DND-41 (cell line): ENCODE data around the gene SMIM9.

Experiments used
- EZH2 ChIP-seq: IDR thresholded peaks from 3 replicates; pipeline ENCODE4 v1.6.1; 2012; ENCODE audit warnings: borderline replicate concordance, low read depth, mild to moderate bottlenecking, moderate library complexity, low read length, inconsistent platforms; ENCODE audit not compliant: severe bottlenecking
- TF ChIP-seq, protein P1 (sequence below): IDR thresholded peaks from 2 replicates; pipeline ENCODE4 v1.5.1; 2012; ENCODE audit warnings: borderline replicate concordance, low read length, moderate library complexity, mild to moderate bottlenecking; ENCODE audit not compliant: poor library complexity, severe bottlenecking; ENCODE audit errors: extremely low read depth

DNA sequence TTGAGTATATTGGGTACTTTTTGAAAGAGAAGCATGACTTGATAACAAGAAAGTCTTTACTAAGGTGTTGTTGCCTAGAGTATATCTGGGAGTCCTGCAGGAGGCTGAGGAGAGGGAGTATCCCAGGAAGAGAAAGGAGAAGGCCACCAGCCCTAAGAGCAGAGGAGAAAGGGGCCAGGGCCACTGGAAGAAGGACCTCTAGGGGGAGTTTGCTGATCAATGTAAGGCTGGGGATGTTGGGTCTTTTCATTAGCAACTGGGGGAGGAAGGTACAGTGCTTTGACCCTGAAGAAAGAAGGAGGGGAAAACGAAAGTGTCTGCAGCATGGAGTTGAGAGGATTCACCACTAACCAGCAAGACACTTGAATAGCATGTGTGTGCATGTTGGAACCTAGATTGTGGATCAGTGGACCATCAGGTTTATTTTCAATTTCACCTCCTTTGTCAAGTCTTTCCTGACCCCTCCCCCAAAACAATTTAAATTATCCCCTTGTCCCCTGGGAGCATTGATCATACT is 4.5 kb downstream of the SMIM9 start:
- no peak for TF ChIP-seq EZH2
- TF ChIP-seq, protein P1, sequence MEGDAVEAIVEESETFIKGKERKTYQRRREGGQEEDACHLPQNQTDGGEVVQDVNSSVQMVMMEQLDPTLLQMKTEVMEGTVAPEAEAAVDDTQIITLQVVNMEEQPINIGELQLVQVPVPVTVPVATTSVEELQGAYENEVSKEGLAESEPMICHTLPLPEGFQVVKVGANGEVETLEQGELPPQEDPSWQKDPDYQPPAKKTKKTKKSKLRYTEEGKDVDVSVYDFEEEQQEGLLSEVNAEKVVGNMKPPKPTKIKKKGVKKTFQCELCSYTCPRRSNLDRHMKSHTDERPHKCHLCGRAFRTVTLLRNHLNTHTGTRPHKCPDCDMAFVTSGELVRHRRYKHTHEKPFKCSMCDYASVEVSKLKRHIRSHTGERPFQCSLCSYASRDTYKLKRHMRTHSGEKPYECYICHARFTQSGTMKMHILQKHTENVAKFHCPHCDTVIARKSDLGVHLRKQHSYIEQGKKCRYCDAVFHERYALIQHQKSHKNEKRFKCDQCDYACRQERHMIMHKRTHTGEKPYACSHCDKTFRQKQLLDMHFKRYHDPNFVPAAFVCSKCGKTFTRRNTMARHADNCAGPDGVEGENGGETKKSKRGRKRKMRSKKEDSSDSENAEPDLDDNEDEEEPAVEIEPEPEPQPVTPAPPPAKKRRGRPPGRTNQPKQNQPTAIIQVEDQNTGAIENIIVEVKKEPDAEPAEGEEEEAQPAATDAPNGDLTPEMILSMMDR = peak; percentile 21
